HG02610 (cell line): ENCODE measurements around the gene SH2D3C.
A peak's percentile ranks its signal among the peaks of the same experiment; 100 is the strongest.

Experiments
- ATAC-seq: cut with Tn5 transposase; IDR thresholded peaks from one replicate; pipeline ENCODE4 v1.9.1; 2021; ENCODE audit warnings: mild to moderate bottlenecking, moderate library complexity; ENCODE audit not compliant: unreplicated experiment

SH2D3C gene

DNA sequence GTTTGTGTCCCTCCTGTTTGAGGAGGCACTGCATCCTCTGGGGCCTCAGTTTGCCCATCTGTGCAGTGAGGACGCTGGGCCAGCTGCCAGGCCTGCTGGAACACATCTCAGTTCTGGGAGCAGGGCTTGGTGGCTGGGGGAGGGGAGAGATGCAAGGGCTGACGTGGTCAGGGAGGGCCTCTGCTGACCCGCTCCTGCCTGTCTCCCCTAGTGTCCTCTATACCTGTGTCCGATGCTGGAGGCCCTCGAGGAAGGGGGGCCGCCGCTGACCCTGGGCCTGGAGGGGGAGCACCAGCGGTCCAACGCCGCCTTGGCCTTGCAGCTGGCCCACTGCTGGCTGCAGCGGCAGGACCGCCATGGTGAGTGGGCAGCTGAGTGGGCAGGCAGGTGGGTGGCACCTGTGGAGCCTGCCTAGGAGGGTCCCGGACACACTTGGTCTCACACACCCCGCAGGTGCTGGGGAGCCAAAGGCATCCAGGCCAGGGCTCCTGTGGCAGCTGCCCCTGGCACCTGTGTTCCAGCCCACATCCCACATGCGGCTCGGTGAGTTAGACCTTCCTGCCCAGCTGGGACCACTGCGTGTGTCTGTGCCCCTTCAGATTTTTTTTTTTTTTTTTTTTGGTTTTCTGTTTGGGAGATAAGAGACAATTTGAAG is 30.0 kb upstream of the SH2D3C start:
- ATAC-seq: no peak

DNA sequence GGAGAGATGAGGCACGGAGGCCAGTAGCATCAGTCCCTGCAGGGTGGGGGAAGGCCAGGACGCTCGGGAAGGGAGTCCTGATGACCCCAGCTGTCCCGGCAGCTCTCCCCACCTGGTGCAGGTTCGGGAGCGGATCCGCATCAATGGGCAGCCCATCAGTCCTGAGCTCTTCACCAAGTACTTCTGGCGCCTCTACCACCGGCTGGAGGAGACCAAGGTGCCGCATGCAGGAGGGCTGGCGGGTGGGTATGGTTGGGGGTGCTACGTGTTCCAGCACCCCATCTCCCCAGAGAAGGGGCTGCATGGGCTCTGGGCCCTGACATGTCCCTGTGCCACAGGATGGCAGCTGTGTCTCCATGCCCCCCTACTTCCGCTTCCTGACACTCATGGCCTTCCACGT is 28.4 kb upstream of the SH2D3C start:
- ATAC-seq: no peak

DNA sequence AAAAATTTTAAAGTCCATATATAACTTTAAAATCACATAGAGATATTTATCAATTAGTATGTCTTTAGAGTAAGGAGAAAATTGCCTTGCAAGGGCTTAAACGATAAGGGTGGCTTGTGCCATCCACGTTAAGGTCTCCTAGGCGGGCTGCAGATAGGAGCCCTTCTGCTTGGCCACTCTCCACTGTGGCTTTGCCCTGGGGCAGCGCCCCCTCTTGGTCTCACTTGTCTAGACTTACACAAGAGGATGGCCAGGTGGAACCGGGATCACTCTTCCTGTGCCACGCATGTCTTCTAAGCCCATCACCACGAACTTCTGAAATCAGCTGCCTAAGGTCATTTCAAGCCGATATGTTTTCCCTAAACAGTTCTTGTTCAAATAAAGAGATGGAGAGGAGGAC is 27.2 kb upstream of the SH2D3C start:
- ATAC-seq: no peak

DNA sequence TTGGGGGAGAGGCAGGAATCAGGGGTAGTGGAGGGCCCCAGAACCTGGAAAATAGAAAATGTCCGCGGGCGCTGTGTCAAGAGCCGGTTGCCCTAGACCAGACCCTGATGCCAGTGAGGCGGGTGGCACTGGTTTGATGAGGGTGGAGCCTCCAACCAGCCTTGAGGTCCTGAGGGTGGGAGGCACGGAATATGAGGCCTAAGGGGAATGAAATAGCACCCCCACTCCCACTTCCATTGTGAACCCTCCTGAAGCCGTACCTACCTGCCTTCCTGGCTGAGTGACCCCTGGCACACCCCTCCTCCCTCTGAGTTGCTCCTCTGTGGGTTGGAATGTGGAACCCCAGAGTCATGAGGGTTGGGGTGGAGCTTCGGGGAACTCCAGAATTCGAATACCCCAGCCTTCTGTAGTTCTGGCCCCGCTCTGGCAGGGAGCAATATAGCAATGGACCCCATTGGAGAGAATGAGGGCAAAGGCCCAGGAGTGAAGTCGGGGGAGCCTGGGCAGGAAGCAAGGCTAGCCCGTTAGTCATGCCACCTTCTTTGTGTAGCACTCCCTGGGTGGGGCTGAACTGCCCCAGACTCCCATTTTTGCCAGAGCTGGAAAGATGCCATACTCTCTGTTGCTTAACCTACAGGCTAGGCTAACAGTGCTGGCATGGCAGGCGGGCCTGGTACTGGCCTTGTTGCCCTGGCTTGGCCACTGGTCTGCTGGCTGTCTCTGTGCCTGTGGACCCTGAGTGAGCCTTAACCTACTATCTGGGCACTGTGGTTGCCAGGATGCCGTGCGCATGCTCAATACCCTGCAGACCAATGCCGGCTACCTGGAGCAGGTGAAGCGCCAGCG is 25.3 kb upstream of the SH2D3C start:
- ATAC-seq: no peak

DNA sequence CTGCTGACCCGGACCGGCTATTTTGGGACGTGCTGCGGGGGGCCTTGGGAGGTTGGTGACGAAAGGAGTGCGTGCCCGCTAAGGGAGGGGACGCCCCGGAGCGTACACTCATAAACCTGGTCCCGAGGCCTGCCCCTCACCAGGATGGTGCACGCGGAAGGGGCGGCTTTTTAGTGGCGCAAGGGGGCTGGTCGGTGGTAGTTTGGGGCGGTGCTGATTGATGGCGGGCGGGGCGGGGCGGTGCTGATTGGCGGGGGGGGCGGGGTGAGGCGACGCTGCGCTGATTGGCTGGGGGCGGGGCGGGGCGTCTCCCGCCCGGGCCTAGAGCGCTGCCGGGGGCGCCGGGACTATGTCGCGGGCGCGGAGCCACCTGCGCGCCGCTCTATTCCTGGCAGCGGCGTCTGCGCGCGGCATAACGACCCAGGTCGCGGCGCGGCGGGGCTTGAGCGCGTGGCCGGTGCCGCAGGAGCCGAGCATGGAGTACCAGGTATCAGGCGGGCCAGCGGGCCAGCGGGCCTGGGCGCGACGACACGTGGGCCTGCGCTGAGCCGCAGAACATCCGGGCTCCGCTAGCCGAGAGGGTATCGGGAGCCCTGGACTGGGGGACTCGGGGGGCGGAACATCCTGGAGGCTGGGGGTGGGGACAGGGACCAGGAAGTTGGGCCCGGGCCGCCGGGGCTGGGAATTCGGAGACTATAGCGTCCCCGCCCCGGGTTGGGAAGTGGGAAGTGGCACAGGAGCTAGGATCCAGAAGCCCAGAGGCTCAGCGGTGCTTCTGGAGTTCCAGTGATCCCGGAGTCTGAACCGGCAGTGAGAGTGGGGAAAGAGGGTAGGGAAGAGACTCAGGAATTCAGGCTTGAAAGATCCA is 24.3 kb upstream of the SH2D3C start, which contains the start of gene FPGS:
Gene FPGS, plus strand, starts transcription at position 307 of the 868 bp plus-strand sequence. Its CDS starts 43 bp downstream, at position 350.
- ATAC-seq: peak; percentile 79

DNA sequence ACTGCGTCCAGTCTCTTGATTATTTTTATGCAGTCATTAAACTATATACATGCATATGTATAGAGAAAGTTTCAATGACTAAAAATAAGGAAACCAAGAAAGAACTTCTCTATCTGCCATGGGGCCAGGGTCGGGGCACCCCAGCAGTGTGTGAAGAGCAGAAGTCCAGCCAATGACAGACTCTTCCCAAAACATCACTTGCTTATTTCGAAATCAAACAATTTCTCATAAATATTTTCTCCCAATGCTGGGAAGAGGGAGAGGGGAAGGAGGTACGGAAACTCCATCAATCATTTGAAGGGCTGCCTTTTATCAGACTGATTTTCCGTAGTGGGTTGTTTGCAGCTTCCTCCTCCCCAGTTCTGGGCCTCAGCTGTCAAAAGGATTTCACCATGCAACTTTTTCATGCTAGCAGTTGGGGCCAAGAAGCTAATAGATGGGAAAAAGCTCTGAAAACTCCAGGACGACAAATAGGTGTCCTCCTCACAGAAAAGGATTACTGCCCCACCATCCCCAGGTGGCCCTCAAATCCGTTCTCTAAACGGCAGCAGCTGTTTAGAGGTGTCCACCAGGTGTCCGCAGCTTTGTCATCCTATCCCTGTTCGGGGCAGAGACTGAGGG is 23.6 kb upstream of the SH2D3C start:
- ATAC-seq: no peak

DNA sequence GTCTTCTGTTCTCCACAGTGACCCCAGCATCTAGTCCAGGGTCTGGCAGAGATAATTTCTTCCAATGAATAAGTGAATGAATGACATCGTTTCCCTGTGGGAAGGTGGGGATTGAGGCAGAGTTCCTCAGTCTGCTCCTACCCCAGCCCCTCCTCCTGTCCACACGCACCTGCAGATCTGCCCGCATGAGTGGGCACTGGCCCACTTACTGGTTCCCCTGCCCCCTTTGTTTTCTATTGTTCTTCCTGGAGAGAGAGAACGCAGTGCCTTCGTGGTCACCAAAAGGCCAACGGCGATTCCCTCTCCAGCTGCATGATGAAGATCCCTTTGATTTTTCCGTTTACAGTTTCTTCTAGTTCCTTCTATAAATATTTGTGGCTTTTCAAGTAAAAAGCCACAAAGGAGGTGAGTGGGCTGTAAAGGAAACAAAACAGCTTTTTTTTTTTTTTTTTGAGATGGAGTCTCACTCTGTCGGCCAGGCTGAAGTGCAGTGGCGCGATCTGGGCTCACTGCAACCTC is 18.4 kb upstream of the SH2D3C start:
- ATAC-seq: no peak

DNA sequence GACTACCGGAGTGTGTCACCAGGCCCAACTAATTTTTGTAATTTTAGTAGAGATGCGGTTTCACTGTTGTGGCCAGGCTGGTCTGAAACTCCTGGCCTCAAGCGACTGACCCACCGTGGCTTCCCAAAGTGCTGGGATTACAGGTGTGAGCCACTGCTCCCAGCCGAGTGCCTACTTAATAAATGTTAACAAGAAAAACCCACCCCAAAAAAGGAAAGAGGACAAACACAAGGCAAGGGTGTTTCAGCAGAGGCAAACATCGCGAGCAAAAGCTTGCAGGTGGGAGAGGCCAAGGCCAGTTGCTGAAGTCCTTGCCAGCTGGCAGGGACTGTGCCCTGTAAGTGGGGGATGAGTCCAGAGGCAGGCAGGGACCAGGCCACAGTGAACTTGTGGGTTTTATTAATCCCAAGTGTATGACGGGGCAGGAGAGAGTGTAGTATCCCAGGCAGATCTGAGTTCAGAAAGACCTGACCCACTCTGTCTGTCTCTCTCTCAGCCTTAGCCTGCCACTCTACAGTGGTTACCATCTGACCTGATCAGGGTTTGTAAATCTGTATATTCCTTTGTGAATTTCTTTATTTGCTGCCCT is 17.9 kb upstream of the SH2D3C start:
- ATAC-seq: no peak

DNA sequence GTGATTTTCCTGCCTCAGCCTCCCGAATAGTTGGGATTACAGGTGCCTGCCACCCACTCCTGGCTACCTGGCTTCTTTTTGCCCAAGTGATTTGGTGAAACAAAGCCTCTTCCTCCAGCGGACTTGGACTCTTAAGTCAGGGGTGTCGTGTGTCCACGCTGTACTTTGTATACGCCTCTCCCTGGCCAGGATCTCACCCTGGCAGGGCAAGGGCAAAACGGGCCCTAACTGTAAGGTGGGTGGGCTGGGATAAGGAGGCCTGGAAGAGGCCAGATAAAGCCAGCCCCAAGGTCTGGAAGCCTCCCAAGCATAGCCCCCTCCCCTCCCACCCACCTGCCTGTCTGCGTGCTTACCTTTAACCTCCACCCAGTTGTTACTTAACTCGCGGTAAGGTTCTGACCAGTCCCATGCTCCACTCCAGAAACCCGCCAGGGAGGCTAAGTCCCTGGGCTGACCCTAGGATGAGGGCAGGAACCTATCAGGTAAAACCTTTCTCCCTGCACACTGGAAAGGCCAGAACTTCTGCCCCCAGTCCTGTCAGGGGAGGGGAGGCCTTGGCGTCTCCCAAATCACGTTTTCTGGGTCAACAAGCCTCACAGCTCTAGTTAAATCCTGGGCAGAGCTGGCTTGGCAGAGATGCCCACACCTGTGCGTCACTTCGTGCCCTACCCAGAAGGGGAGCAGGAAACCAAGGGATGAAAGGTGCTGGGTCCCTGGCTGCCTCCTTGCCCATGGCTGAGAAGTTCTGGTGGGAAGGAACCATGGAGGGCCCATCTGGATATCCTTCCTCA is 15.7 kb upstream of the SH2D3C start:
- no peak for ATAC-seq

DNA sequence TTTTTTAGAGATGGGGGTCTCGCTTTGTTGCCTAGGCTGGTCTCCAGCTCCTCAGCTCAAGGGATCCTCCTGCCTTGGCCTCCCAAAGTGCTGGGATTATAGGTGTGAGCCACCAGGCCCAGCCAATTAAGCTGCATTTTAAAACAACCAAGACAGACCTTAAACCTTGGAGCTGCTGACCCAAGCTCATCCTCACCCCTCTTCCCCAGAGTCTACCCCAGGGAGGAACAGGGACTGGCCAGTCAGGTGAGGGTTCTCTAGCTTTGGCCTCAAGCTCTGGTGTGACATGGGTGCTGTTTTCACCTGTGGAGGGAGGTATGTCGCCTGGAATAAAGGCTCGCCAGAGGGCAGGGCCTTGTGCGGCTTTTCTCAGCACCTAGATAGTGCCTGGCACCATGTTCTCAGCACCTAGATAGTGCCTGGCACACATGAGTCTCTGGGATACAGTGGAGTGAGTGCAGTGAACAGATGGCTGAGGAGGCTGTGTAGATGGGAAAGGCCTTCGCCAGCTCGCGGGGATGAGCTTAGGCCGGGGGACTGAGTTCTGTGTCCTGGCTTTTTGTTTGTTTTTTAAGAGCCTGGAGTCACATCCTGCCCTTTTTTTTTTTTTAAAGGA is 14.7 kb upstream of the SH2D3C start:
- ATAC-seq: no peak

DNA sequence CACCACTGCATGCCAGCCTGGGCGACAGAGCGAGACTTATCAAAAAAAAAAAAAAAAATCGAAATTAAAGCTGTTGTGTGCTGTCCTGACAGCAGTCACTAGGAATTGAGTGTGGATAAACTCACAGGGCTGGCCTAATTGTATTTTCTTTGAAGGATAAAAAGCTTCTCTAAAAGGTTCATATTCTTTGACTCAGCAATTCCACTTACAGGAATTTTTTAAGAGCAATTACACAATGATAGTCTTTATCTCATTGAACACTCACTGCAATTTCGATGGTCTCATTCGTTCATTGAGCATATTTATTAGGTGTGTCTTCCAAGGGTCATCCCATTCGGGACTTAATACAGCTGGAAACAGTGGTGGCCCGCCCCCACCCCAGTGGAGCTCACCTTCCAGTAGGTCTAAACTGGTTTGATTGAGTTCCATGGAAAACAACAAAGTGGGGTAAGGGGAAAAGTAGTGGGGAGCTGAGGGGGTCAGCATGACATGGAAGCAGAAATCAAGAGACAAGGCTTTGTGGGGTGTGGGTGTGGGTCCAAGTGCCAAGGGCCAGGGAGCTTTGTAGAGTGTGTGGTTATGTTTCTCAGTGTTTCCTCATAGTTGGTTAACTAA is 14.1 kb upstream of the SH2D3C start:
- ATAC-seq: no peak

DNA sequence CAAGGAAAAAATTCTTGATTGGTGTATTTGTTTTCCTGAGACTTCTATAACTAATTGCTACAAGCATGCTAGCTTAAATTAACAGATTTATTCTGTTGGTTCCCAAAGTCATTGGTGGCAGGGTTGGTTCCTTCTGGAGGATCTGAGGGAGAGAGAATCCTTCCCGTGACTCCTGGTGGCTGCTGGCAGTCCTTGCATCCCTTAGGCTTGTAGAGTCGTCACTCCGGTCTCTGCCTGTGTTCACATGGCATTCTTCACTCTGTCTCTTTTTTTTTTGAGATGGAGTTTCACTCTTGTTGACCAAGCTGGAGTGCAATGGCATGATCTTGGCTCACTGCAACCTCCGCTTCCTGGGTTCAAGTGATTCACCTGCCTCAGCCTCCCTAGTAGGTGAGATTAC is 12.6 kb upstream of the SH2D3C start:
- ATAC-seq: no peak

DNA sequence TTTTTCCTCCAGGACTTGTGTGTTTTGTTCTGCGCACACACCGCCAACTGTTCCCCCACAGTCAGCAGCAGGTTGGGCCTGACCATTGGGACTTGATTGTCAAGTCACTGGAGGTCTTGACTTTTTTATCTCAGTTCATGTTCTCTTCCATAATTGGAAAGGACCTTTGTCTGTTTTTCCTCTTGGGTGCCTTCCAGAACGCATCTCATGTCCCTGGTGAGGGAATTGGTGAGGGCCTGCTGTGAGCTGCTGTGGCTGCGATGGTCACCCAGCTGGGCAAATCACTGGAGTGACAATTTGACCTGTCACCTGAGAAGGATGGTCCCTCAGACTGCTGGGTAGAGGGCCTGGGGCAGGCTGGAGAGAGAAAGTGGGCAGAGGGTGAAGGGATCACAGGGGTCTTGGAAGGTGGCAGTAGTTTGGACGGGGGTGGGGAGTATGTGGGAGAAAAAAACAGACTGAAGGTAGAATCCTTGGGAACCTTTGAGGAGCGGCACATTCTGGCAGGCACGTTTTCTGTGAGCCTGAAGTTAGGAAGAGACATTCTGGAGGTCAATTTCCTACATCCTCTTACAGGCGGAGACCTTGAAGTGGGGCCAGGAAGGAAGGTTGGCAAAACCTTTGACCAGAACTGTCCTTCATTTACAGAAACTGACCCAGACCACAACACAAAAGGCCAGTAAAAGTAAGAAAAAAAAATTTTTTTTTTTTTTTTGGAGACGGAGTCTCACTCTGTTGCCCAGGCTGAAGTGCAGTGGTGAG is 11.8 kb upstream of the SH2D3C start:
- no peak for ATAC-seq

DNA sequence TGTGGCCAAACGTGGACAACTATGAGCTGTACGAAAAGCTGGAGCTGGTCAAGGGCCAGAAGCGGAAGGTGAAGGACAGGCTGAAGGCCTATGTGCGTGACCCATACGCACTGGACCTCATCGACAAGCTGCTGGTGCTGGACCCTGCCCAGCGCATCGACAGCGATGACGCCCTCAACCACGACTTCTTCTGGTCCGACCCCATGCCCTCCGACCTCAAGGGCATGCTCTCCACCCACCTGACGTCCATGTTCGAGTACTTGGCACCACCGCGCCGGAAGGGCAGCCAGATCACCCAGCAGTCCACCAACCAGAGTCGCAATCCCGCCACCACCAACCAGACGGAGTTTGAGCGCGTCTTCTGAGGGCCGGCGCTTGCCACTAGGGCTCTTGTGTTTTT is 10.7 kb upstream of the SH2D3C start:
- ATAC-seq: no peak

DNA sequence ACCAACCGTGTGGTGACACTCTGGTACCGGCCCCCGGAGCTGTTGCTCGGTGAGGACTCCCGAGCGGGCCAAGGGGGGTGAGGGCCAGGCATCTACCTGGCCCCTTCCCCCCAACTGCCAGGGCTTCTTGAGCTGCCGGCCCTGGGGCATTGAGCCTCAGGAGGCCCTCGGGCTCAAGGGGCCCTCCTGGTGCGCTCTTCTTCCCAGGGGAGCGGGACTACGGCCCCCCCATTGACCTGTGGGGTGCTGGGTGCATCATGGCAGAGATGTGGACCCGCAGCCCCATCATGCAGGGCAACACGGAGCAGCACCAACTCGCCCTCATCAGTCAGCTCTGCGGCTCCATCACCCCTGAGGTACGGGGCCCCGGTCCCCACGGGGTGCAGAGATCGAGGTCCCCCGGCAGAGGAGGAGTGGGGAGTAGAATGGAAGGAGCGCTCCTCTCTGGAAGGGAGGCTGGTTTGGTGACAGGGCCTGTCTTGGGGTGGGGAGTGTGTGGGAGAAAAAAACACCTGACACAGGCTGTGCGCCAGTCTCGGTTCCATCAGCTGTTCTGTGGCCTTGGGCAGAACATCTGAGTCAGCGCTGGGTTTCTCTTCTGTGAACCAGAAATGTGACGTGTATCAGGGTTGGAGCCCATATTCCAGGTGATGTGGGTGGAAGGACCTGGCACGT is 10.0 kb upstream of the SH2D3C start:
- ATAC-seq: no peak

DNA sequence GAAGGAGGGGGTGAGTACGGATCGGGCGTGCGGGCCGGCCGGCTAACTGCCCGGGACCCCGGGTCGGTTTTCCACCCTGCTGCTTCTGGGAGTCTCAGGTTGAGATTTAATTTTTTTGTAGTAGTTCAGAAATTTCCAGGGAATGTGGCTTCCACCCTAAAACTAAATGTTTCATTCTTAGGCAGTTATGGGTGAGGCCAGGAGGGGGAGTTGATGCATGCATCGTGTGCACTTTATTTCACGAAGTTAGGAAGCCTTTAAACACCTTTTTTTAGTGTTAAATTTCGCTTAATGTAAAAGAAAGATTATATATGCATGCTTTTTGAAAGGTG is 8.3 kb upstream of the SH2D3C start:
- ATAC-seq: no peak

DNA sequence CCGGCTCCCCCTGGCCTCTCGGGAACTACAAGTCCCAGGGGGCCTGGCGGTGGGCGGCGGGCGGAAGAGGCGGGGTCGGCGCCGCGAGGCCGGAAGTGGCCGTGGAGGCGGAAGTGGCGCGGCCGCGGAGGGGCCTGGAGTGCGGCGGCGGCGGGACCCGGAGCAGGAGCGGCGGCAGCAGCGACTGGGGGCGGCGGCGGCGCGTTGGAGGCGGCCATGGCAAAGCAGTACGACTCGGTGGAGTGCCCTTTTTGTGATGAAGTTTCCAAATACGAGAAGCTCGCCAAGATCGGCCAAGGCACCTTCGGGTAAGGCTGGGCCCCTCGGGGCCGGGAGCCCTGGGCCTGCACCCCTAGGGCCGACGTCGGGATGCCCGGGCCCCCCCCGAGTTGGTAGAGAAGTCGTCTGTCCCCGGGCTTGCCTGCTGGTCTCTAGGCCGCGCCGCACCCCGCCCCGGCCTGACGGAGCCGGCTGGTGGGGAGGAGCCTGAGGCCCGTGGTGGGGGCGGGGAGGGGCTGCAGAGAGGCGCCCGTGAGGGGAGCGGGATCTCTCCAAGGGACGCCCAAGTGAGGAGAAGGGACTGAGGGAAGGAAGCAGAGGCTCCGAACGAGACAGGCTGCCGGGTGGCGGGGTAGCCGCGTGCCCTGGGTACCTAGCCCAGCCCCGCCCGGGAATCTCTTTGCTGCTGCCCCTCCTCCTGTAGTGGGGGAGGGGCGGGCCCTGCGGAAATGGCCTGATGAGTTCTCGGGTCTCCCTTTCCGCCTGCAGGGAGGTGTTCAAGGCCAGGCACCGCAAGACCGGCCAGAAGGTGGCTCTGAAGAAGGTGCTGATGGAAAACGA is 7.7 kb upstream of the SH2D3C start, which contains the start of gene CDK9:
Gene CDK9, plus strand, starts transcription at position 102 of the 840 bp plus-strand sequence. Its CDS starts 115 bp downstream, at position 217.
- peak; percentile 59 for ATAC-seq
